ENCODE measurements around the gene GPALPP1. TPM values are rescaled to one million over a fixed set of nuclear protein-coding genes. Genes with fewer than 3 reads are reported as not detected.
A peak's percentile ranks its signal among the peaks of the same experiment; 100 is the strongest.

Gene GPALPP1
- total and polyA plus RNA-seq, 7 donors, result 7.8 to 40.7 (median 26.3) TPM

DNA sequence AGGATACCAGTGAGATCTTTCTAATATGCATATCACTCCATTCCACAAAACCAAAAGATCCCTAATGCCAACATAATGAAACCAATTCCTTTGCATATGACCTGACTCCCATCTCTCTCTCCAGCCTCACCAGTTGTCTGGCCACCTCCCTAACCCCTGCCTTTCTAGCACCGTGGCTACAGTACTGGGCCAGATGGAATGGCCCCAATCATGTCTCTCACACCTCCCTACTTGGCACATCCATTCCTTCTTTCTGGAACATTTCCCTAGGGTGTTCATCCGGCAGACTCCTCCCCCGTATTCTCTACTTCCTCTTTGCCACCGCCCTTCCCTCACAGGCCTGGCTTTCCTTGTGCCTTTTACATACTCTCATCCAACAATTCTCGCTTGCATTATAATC is 62.0 kb downstream of the GPALPP1 start:
- TF ChIP-seq CTCF (IDR thresholded peaks at IDR 0.05), result no peak
- TF ChIP-seq POLR2AphosphoS5 (IDR thresholded peaks at IDR 0.05), result no peak
- no peak for TF ChIP-seq EP300 (IDR thresholded peaks at IDR 0.05)
- no peak for TF ChIP-seq POLR2A (IDR thresholded peaks at IDR 0.05)
- intact Hi-C loops (cut with DNase I), result no loop called here
- Histone ChIP-seq H3K4me1 (peaks cover 0 to 36% (median 22%) of the 10 kb centered on the region in 4 donors), H3K9me3 (no peaks in the 10 kb centered on the region), H3K27me3 (no peaks in the 10 kb centered on the region), H3K4me3 (no peak overlapping the region), H3K27ac (no peak overlapping the region), H3K36me3 (no peaks in the 10 kb centered on the region)
- no peak for DNase-seq
- 63 to 71% methylated on average over 5 of the region's 5 CpGs for WGBS, 2 donors

DNA sequence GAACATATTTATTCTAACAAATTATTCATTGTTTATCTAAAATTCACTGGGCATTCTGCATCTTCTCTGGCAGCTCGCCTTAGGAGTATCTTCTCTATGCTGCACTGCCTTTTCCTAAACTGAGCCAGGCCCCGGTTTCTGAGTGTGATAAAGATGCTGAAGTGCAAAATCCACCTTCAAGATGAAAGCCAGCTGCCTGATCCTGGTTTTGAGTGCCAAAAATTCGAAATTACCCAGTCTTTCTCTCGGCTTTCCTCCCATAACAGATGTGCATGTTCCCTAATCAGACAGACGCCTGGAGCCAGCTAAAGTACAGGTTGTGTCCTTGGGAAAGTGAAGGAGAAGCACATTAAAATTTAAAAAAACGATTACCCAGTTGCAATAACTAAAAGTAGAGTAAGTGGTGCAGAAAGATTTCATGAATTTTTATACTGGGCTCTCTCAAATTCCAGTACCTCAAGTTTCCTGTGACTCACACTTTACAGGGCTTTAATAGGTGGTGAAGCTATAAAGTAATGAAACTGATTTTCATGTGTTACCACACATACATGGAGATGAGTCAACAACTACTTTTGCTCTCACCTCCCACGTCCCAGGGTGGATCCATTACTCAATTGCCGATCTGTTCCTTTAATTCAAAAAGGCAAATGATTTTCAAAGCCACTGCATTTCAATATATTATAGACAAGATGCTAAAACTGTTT is 66.0 kb downstream of the GPALPP1 start:
- Histone ChIP-seq H3K9me3 (no peaks in the 10 kb centered on the region), H3K4me1 (peaks cover 0 to 30% (median 22%) of the 10 kb centered on the region in 4 donors), H3K36me3 (no peaks in the 10 kb centered on the region), H3K27me3 (no peaks in the 10 kb centered on the region), H3K27ac (peak overlapping the region; percentile 52 to 79 (median 74)), H3K4me3 (no peak overlapping the region)
- TF ChIP-seq POLR2AphosphoS5 (IDR thresholded peaks at IDR 0.05) (peak; percentile 28 to 82 (median 58)), CTCF (IDR thresholded peaks at IDR 0.05) (no peak)
- WGBS, 2 donors, result 19 to 48% methylated on average over 8 of the region's 8 CpGs
- peak; percentile 66 for DNase-seq
- intact Hi-C loops (cut with DNase I), result loop anchor here (2.0 to 5.0 kb wide), 2 partner anchors 137 to 227 kb away; no protein-coding TSS in a partner anchor

GRCh38 chr13:45055902-45056648 is 66.7 kb downstream of the GPALPP1 start:
- peak; percentile 81 for DNase-seq
- Histone ChIP-seq H3K4me1 (peaks cover 0 to 30% (median 22%) of the 10 kb centered on the region in 4 donors), H3K36me3 (no peaks in the 10 kb centered on the region), H3K4me3 (peak overlapping the region in 1 of 4 donors; percentile 12), H3K27me3 (no peaks in the 10 kb centered on the region), H3K9me3 (no peaks in the 10 kb centered on the region), H3K27ac (peak overlapping the region; percentile 10 to 79 (median 74))
- WGBS, 2 donors, result 43 to 66% methylated on average over 7 of the region's 7 CpGs
- TF ChIP-seq POLR2A (IDR thresholded peaks at IDR 0.05) (no peak), POLR2AphosphoS5 (IDR thresholded peaks at IDR 0.05) (peak in 2 of 4 donors; percentile 23 to 47)
- intact Hi-C loops (cut with DNase I), result loop anchor here (2.0 to 5.0 kb wide), 2 partner anchors 136 to 227 kb away; no protein-coding TSS in a partner anchor

GRCh38 chr13:45060062-45060461 is 70.7 kb downstream of the GPALPP1 start:
- 88 to 89% methylated on average over 3 of the region's 3 CpGs for WGBS, 2 donors
- no peaks in the 10 kb centered on the region for H3K27me3 ChIP-seq

More at GRCh38 chr13:45060062-45060461, 70.7 kb downstream of the GPALPP1 start:
- TF ChIP-seq POLR2AphosphoS5 (IDR thresholded peaks at IDR 0.05) (no peak), POLR2A (IDR thresholded peaks at IDR 0.05) (no peak), EP300 (IDR thresholded peaks at IDR 0.05) (no peak), CTCF (IDR thresholded peaks at IDR 0.05) (no peak)
- no peak overlapping the region for H3K4me3 ChIP-seq
- H3K9me3 ChIP-seq, result no peaks in the 10 kb centered on the region
- intact Hi-C loops (cut with DNase I), result no loop called here
- no peak for DNase-seq
- no peak overlapping the region for H3K27ac ChIP-seq
- no peaks in the 10 kb centered on the region for H3K36me3 ChIP-seq
- peaks cover 0 to 20% (median 17%) of the 10 kb centered on the region in 4 donors for H3K4me1 ChIP-seq
